ENCODE data around the gene IL1RAP. TPM values are rescaled to one million over a fixed set of nuclear protein-coding genes. Genes with fewer than 3 reads are reported as not detected.

Gene IL1RAP
- total RNA-seq, 2 experiments from 2014 or later: 14.8 to 15.8 TPM

- intact Hi-C loops (cut with micrococcal nuclease): loop anchor here (1.0 kb wide), 5 partner anchors 11 to 75 kb away; partner anchors contain the start of gene IL1RAP
- peaks cover 6% of the 10 kb centered on the region for H3K9me3 Mint-ChIP-seq
Measured at GRCh38 chr3:190566043-190566933, 52.4 kb downstream of the IL1RAP start.

GRCh38 chr3:190568036-190568435, 54.2 kb downstream of the IL1RAP start:
- DNase-seq: no peak
- CTCF ChIA-PET: no interaction called here
- Mint-ChIP-seq H3K9me3 (peaks cover 6% of the 10 kb centered on the region), H3K4me1 (ENCODE audit: low read depth) (peaks cover 34% of the 10 kb centered on the region), H3K27ac (no peak overlapping the region), H3K36me3 (peaks cover 28% of the 10 kb centered on the region), H3K4me3 (no peak overlapping the region), H3K27me3 (no peaks in the 10 kb centered on the region)
- intact Hi-C loops (cut with micrococcal nuclease): no loop called here
- POLR2A ChIA-PET: interaction anchor here (0.7 kb wide), 1 partner anchor 11 kb away, joined by 3 read pairs; no protein-coding TSS in a partner anchor

More at GRCh38 chr3:190566043-190566933, 52.4 kb downstream of the IL1RAP start:
- Mint-ChIP-seq H3K4me3 (no peak overlapping the region), H3K27me3 (no peaks in the 10 kb centered on the region), H3K36me3 (peaks cover 25% of the 10 kb centered on the region), H3K27ac (peak overlapping the region; percentile 84), H3K4me1 (ENCODE audit: low read depth) (peaks cover 45% of the 10 kb centered on the region)
- POLR2A ChIA-PET: interaction anchor here (1.4 to 1.8 kb wide), 3 partner anchors 11 to 53 kb away, joined by 5 to 9 read pairs (median 6); partner anchors contain the start of gene IL1RAP
- CTCF ChIA-PET: interaction anchor here (1.0 kb wide), 1 partner anchor 14 kb away, joined by 3 read pairs; no protein-coding TSS in a partner anchor
- peak; percentile 90 for DNase-seq

- Mint-ChIP-seq H3K36me3 (peaks cover 10% of the 10 kb centered on the region), H3K4me3 (no peak overlapping the region), H3K27ac (no peak overlapping the region), H3K4me1 (ENCODE audit: low read depth) (peaks cover 14% of the 10 kb centered on the region), H3K9me3 (peaks cover 6% of the 10 kb centered on the region), H3K27me3 (no peaks in the 10 kb centered on the region)
- CTCF ChIA-PET: interaction anchor here (0.7 kb wide), 1 partner anchor 922 kb away, joined by 3 read pairs; no protein-coding TSS in a partner anchor
- POLR2A ChIA-PET: interaction anchor here (0.7 kb wide), 1 partner anchor 23 kb away, joined by 3 read pairs; no protein-coding TSS in a partner anchor
- DNase-seq: no peak
- intact Hi-C loops (cut with micrococcal nuclease): no loop called here
Measured at GRCh38 chr3:190574473-190574872, 60.6 kb downstream of the IL1RAP start.

GRCh38 chr3:190575437-190576185, 61.7 kb downstream of the IL1RAP start:
- POLR2A ChIA-PET: no interaction called here
- Mint-ChIP-seq H3K36me3 (peaks cover 15% of the 10 kb centered on the region), H3K27me3 (no peaks in the 10 kb centered on the region), H3K27ac (no peak overlapping the region), H3K4me1 (ENCODE audit: low read depth) (peaks cover 16% of the 10 kb centered on the region), H3K9me3 (peaks cover 6% of the 10 kb centered on the region), H3K4me3 (no peak overlapping the region)
- CTCF ChIA-PET: no interaction called here
- DNase-seq: no peak
- intact Hi-C loops (cut with micrococcal nuclease): no loop called here

GRCh38 chr3:190577225-190577624, 63.3 kb downstream of the IL1RAP start:
- Mint-ChIP-seq H3K27ac (no peak overlapping the region), H3K9me3 (peaks cover 6% of the 10 kb centered on the region), H3K4me1 (ENCODE audit: low read depth) (peaks cover 23% of the 10 kb centered on the region), H3K4me3 (no peak overlapping the region), H3K36me3 (peaks cover 9% of the 10 kb centered on the region), H3K27me3 (no peaks in the 10 kb centered on the region)
- peak; percentile 58 for DNase-seq
- ChIA-PET CTCF (no interaction called here), POLR2A (interaction anchor here (1.0 to 1.6 kb wide), 6 partner anchors 10 to 85 kb away, joined by 3 to 6 read pairs (median 4); no protein-coding TSS in a partner anchor)
- intact Hi-C loops (cut with micrococcal nuclease): loop anchor here (1.0 kb wide), 1 partner anchor 11 kb away; no protein-coding TSS in a partner anchor

GRCh38 chr3:190579514-190580137, 65.7 kb downstream of the IL1RAP start:
- ChIA-PET POLR2A (interaction anchor here (1.1 to 1.4 kb wide), 2 partner anchors 12 to 16 kb away, joined by 3 to 4 read pairs; no protein-coding TSS in a partner anchor), CTCF (interaction anchor here (1.0 kb wide), 1 partner anchor 14 kb away, joined by 3 read pairs; no protein-coding TSS in a partner anchor)
- peaks cover 10% of the 10 kb centered on the region for H3K36me3 Mint-ChIP-seq
- H3K4me1 Mint-ChIP-seq (ENCODE audit: low read depth): peaks cover 23% of the 10 kb centered on the region
- DNase-seq: no peak
- H3K27me3 Mint-ChIP-seq: no peaks in the 10 kb centered on the region
- intact Hi-C loops (cut with micrococcal nuclease): loop anchor here (10.0 kb wide), 2 partner anchors 115 to 1665 kb away; no protein-coding TSS in a partner anchor
- no peak overlapping the region for H3K4me3 Mint-ChIP-seq
- no peak overlapping the region for H3K27ac Mint-ChIP-seq
- H3K9me3 Mint-ChIP-seq: peaks cover 6% of the 10 kb centered on the region

GRCh38 chr3:190580417-190580816, 66.5 kb downstream of the IL1RAP start:
- intact Hi-C loops (cut with micrococcal nuclease): loop anchor here (10.0 kb wide), 2 partner anchors 114 to 1666 kb away; no protein-coding TSS in a partner anchor
- CTCF ChIA-PET: interaction anchor here (1.0 to 1.4 kb wide), 2 partner anchors 12 to 15 kb away, joined by 3 read pairs; no protein-coding TSS in a partner anchor
- no peak overlapping the region for H3K4me3 Mint-ChIP-seq

GRCh38 chr3:190581041-190581541, 67.2 kb downstream of the IL1RAP start:
- no peak for DNase-seq
- H3K4me1 Mint-ChIP-seq (ENCODE audit: low read depth): peaks cover 28% of the 10 kb centered on the region
- peaks cover 6% of the 10 kb centered on the region for H3K9me3 Mint-ChIP-seq
- CTCF ChIA-PET: interaction anchor here (1.4 kb wide), 1 partner anchor 11 kb away, joined by 3 read pairs; no protein-coding TSS in a partner anchor
- no peak overlapping the region for H3K27ac Mint-ChIP-seq
- intact Hi-C loops (cut with micrococcal nuclease): loop anchor here (10.0 kb wide), 2 partner anchors 114 to 1666 kb away; no protein-coding TSS in a partner anchor
- peaks cover 8% of the 10 kb centered on the region for H3K36me3 Mint-ChIP-seq
- POLR2A ChIA-PET: no interaction called here
- no peak overlapping the region for H3K4me3 Mint-ChIP-seq
- H3K27me3 Mint-ChIP-seq: no peaks in the 10 kb centered on the region

More at GRCh38 chr3:190580417-190580816, 66.5 kb downstream of the IL1RAP start:
- Mint-ChIP-seq H3K27ac (no peak overlapping the region), H3K9me3 (peaks cover 6% of the 10 kb centered on the region), H3K27me3 (no peaks in the 10 kb centered on the region), H3K4me1 (ENCODE audit: low read depth) (peaks cover 23% of the 10 kb centered on the region), H3K36me3 (peaks cover 8% of the 10 kb centered on the region)
- POLR2A ChIA-PET: no interaction called here
- no peak for DNase-seq

GRCh38 chr3:190582667-190583066, 68.8 kb downstream of the IL1RAP start:
- Mint-ChIP-seq H3K27me3 (no peaks in the 10 kb centered on the region), H3K36me3 (peaks cover 6% of the 10 kb centered on the region), H3K4me1 (ENCODE audit: low read depth) (peaks cover 39% of the 10 kb centered on the region), H3K4me3 (no peak overlapping the region), H3K9me3 (peaks cover 6% of the 10 kb centered on the region), H3K27ac (no peak overlapping the region)
- intact Hi-C loops (cut with micrococcal nuclease): loop anchor here (10.0 kb wide), 2 partner anchors 112 to 1668 kb away; no protein-coding TSS in a partner anchor
- CTCF ChIA-PET: interaction anchor here (1.0 kb wide), 1 partner anchor 68 kb away, joined by 3 read pairs; no protein-coding TSS in a partner anchor
- no peak for DNase-seq
- POLR2A ChIA-PET: no interaction called here

- Mint-ChIP-seq H3K4me3 (peak overlapping the region; percentile 64), H3K36me3 (peaks cover 8% of the 10 kb centered on the region), H3K27ac (peak overlapping the region; percentile 95), H3K9me3 (no peaks in the 10 kb centered on the region), H3K27me3 (no peaks in the 10 kb centered on the region), H3K4me1 (ENCODE audit: low read depth) (peaks cover 27% of the 10 kb centered on the region)
- ChIA-PET POLR2A (interaction anchor here (0.6 to 2.7 kb wide), 5 partner anchors 9 to 72 kb away, joined by 3 to 10 read pairs (median 5); partner anchors contain the start of gene IL1RAP), CTCF (interaction anchor here (1.0 to 2.0 kb wide), 3 partner anchors 33 to 264 kb away, joined by 3 to 13 read pairs (median 7); partner anchors contain the start of genes CLDN1 and IL1RAP)
- peak; percentile 83 for DNase-seq
- intact Hi-C loops (cut with micrococcal nuclease): loop anchor here (1.0 to 10.0 kb wide), 5 partner anchors 20 to 1671 kb away; no protein-coding TSS in a partner anchor
Measured at GRCh38 chr3:190585805-190586630, 72.1 kb downstream of the IL1RAP start.

Measured in activated CD4-positive, alpha-beta memory T cell treated with anti-CD3 and anti-CD28 coated beads for 36 hours (primary cell).